GM12874 (cell line): ENCODE data around the gene ENDOG.

Experiments
- TF ChIP-seq, protein P1 (sequence below): IDR thresholded peaks from 2 replicates; pipeline ENCODE4 v1.5.1; 2011; ENCODE audit warnings: low read depth, mild to moderate bottlenecking, control low read depth, low read length, moderate library complexity; ENCODE audit not compliant: insufficient read depth

Gene ENDOG

DNA sequence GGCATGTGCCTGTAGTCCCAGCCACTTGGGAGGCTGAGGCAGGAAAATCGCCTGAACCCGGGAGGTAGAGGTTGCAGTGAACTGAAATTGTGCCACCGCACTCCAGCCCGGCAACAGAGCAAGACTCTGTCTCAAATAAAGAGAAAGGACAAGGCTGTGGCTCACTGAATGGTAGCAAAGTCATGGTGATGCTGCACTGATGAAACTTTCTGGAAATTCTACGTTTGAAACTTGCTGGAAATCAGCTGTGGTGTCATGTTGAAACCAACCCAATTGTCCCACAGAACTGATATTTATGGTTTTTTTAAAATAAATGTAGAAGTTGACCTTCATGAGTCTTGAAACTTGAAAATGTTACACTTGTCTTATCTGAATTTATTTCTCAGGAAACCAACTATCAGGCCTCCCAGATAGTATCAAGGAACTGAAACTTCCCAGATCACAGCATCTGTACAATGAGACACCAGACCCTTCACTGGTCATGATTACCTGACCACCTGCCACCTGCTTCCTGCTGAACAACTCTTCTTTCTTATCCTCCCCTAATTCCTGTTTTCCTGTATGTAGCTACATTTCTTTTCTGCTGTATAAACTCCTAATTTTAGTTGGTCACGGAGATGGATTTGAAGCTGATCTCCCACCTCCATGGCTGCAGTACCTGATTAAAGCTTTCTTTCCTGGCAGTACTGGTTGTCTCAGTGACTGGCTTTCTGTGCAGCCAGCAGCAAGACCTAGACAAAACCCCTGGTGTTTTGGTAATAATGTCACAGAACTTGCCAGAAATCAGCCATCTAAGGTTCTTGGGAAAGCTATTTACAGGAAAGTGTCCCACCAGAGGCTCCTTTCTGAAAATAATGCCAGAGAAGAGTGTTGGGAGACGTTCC lies 36.9 kb upstream of the ENDOG start:
- TF ChIP-seq, protein P1, sequence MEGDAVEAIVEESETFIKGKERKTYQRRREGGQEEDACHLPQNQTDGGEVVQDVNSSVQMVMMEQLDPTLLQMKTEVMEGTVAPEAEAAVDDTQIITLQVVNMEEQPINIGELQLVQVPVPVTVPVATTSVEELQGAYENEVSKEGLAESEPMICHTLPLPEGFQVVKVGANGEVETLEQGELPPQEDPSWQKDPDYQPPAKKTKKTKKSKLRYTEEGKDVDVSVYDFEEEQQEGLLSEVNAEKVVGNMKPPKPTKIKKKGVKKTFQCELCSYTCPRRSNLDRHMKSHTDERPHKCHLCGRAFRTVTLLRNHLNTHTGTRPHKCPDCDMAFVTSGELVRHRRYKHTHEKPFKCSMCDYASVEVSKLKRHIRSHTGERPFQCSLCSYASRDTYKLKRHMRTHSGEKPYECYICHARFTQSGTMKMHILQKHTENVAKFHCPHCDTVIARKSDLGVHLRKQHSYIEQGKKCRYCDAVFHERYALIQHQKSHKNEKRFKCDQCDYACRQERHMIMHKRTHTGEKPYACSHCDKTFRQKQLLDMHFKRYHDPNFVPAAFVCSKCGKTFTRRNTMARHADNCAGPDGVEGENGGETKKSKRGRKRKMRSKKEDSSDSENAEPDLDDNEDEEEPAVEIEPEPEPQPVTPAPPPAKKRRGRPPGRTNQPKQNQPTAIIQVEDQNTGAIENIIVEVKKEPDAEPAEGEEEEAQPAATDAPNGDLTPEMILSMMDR: no peak

DNA sequence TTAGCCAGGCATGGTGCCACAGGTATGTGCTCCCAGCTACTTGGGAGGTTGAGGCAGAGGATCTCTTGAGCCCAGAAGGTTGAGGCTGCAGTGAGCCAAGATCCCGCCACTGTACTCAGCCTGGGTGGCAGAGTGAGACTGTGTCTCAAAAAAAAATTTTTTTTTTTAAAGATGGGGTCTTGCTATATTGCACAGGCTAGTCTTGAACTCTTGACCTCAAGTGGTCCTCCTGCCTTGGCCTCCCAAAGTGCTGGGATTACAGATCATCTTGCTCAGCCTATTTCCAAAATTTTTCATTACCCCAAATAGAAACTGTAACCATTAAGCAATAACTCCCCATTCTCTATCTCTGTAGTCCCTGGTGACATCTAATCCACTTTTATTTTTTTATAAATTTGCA lies 35.6 kb upstream of the ENDOG start:
- TF ChIP-seq, protein P1: no peak

DNA sequence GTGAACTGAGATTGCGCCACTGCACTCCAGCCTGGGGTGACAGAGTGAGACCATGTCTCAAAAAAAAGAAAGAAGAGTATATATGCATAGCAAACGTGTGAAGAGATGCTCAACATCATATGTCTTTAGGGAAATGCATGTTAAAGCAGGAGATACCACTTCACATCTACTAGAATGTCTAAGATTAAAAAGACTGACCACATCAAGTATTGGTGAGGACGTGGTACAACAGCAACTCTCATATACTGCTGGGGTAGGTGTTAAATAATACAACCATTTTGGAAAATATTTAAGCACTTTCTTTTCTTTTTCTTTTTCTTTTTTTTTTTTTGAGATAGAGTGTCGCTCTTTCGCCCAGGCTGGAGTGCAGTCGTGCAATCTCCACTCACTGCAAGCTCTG lies 32.9 kb upstream of the ENDOG start:
- TF ChIP-seq, protein P1: no peak

DNA sequence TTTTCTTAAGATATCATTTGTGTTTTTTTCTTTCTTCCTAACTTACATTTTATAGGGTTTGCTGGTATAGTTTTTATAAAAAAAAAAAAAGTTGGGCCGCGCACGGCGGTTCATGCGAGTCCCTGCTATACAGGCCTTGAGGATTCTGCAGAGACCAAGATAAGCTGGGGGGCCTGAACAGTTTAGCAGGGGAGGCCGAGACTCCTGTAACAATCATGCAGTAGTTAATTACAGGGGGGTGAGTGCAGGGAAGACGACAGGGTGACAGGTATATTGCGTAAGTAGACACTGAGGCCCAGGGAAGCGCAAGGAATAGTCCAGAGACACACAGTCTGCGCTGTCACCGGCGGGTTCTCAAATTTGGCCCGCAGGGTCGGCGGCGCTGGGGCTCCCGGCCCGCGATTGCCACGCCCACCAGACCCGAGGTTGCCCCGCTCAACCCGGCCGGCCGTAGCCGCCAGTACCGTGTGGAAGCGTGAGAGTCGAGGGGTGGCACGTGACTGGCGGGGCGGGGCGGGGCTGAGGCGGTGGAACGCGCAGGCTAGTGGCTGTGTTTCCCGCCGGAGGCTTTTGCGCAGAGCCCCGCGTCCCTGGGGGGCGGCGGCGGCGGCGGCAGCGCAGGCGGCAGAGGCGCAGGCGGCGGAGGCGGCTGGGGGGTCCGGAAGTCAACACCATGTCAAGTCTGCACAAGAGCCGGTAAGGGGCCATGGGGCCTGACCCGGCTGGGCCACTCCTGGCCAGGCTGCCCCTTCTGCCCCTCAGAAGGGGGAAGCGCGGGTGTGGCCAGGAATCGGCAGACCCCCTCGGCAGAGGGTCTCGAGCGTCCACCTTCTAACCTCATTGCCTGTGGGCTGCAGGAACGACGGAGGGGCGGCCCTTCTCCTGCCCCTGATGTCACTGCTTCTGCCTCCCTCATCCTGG lies 31.4 kb upstream of the ENDOG start, which contains the start of gene TBC1D13:
TBC1D13 (plus strand) TSS at position 573 of the 921 bp plus-strand sequence; CDS start at position 674, 101 bp downstream.
- TF ChIP-seq, protein P1: no peak

DNA sequence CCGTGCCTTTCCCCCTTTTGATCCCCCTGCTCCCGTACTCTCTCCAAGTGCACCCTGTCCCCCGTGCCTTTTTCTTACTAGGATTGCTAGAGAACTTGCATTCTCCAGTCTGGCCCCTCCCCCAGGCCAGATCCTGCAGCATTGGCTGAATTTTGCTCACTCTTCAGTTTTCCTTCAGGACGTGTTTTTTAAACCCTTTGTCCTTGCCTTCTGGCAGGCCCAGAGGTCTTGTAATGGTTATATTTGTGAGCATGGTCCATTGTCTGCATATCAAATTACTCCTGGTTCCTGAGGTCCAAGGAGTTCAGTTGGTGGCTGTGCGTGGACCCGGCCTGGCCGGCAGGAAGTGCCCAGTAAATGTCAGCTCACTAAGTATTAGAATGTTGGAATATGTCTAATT lies 30.6 kb upstream of the ENDOG start:
- TF ChIP-seq, protein P1: no peak

DNA sequence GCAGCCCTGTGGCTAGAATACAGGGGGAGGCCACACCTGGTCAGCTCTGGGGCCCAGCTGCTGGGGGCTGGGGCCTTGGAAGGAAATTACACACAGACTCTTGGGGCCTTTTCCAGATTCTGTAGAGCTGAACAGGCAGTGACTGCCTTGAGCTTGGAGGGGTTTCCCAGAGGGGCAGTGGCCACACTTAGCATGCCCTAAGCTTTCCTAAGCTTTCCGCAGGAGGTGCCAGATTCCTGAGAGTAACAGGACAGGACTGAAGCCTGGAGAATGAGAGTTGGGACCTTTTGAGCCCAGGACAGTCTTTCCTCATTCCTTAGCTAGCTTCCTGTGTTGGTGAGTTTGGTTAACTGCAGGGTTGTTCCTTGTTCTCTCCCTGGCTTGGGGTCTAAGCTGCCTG lies 29.9 kb upstream of the ENDOG start:
- TF ChIP-seq, protein P1: no peak

DNA sequence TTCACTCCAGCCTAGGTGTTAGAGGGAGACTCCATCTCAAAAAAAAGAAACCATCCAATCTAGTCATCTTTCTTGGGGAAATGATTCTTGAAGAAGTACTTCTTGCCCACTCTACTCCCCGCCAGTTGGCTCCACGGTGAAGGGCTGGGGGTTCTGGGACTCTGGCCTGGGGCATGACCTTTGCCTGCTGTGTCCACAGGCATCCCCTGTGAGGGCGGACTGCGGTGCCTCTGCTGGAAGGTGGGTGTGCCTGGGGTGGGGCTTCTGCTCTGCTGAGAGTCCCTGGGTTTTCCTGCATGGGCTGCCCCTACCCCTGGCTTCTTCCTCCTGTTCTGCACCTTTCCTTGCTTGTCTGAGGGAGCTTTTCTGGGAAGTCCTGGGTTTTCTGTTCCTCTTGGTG lies 27.8 kb upstream of the ENDOG start:
- TF ChIP-seq, protein P1: no peak
